NCI-H2081 (cell line): ENCODE data around the gene RANBP9.
A peak's percentile ranks its signal among the peaks of the same experiment; 100 is the strongest.

Source experiments
- DNase-seq, 2 experiments: peaks; one replicate each; lab custom pipeline; 2025; lab: John Stamatoyannopoulos, UW

RANBP9 gene

GRCh38 chr6:13653296-13653695 lies 58.3 kb downstream of the RANBP9 start:
- DNase-seq = no peak

- DNase-seq = no peak
Observed at GRCh38 chr6:13649393-13649792, 62.2 kb downstream of the RANBP9 start.

- DNase-seq = no peak
Observed at GRCh38 chr6:13648850-13649249, 62.8 kb downstream of the RANBP9 start.

- no peak for DNase-seq
Observed at GRCh38 chr6:13643125-13643524, 68.5 kb downstream of the RANBP9 start.

GRCh38 chr6:13641315-13641714 lies 70.3 kb downstream of the RANBP9 start:
- DNase-seq = no peak

- no peak for DNase-seq
Observed at GRCh38 chr6:13638626-13639025, 73.0 kb downstream of the RANBP9 start.

GRCh38 chr6:13638014-13638413 lies 73.6 kb downstream of the RANBP9 start:
- no peak for DNase-seq

- DNase-seq = no peak
Observed at GRCh38 chr6:13635948-13636658, 75.5 kb downstream of the RANBP9 start.

- DNase-seq = no peak
Observed at GRCh38 chr6:13633343-13633742, 78.3 kb downstream of the RANBP9 start.

- no peak for DNase-seq
Observed at GRCh38 chr6:13630499-13630898, 81.1 kb downstream of the RANBP9 start.

- DNase-seq = no peak
Observed at GRCh38 chr6:13629459-13630116, 82.0 kb downstream of the RANBP9 start.

GRCh38 chr6:13624871-13625288 lies 86.8 kb downstream of the RANBP9 start:
- peak in 1 of 2 experiments; percentile 33 for DNase-seq

GRCh38 chr6:13617066-13617465 lies 94.6 kb downstream of the RANBP9 start:
- DNase-seq = no peak

GRCh38 chr6:13615792-13616120 lies 95.9 kb downstream of the RANBP9 start:
- no peak for DNase-seq

- peak; percentile 98 for DNase-seq
Observed at GRCh38 chr6:13614926-13615791, 96.5 kb downstream of the RANBP9 start, which contains the start of gene NOL7. Gene NOL7 (plus strand): TSS chr6:13615335. CDS start chr6:13615359, 24 bp downstream.

- DNase-seq = peak; percentile 58 to 72
Observed at GRCh38 chr6:13614126-13614925, 97.3 kb downstream of the RANBP9 start.

- DNase-seq = no peak
Observed at GRCh38 chr6:13613029-13613594, 98.5 kb downstream of the RANBP9 start.

- no peak for DNase-seq
Observed at GRCh38 chr6:13611715-13612114, 99.9 kb downstream of the RANBP9 start.

- DNase-seq = no peak
Observed at GRCh38 chr6:13605634-13606033, 106.0 kb downstream of the RANBP9 start.

- DNase-seq = no peak
Observed at GRCh38 chr6:13604546-13605416, 106.9 kb downstream of the RANBP9 start.

- DNase-seq = no peak
Observed at GRCh38 chr6:13604135-13604534, 107.5 kb downstream of the RANBP9 start.
